SK-N-SH treated with all-trans-retinoic acid at 6 μM for 48 hours (cell line): ENCODE measurements around the gene TPCN1.
A peak's percentile ranks its signal among the peaks of the same experiment; 100 is the strongest.

Experiments used
- ATAC-seq: fragments of 200-7000 bp; cut with Tn5 transposase; 3 replicates; pipeline ENCODE4 v1.9.1; 2020; ENCODE audit warnings: mild to moderate bottlenecking, moderate library complexity
- ARNTL ChIP-seq: fragments of 450-650 bp; formaldehyde crosslinking; IDR thresholded peaks from 2 replicates; pipeline ENCODE4 v1.5.0; 2020; ENCODE audit warnings: low read depth, mild to moderate bottlenecking, moderate library complexity, borderline replicate concordance
- CREB5 ChIP-seq: fragments of 250-450 bp; sonication (Bioruptor Pico); IDR thresholded peaks from 2 replicates; pipeline ENCODE4 v1.5.1; 2020; ENCODE audit warnings: low read depth, mild to moderate bottlenecking, moderate library complexity
- CSDC2 ChIP-seq: fragments of 250-450 bp; sonication (Bioruptor Pico); IDR thresholded peaks from 2 replicates; pipeline ENCODE4 v1.5.0; 2020; ENCODE audit warnings: mild to moderate bottlenecking, moderate library complexity
- GLIS3 ChIP-seq: fragments of 250-450 bp; sonication (Bioruptor Pico); IDR thresholded peaks from 2 replicates; pipeline ENCODE4 v1.5.0; 2020; ENCODE audit warnings: mild to moderate bottlenecking, moderate library complexity
- ISL1 ChIP-seq: fragments of 250-450 bp; sonication (Bioruptor Pico); IDR thresholded peaks from 2 replicates; pipeline ENCODE4 v2.1.2; 2022; ENCODE audit warnings: mild to moderate bottlenecking, moderate library complexity
- OSR1 ChIP-seq: fragments of 250-450 bp; sonication (Bioruptor Pico); IDR thresholded peaks from 2 replicates; pipeline ENCODE4 v1.8.0; 2022; ENCODE audit warnings: moderate library complexity, mild to moderate bottlenecking, inconsistent platforms
- PATZ1 ChIP-seq: fragments of 250-450 bp; sonication (Bioruptor Pico); IDR thresholded peaks from 2 replicates; pipeline ENCODE4 v1.8.0; 2020; ENCODE audit warnings: mild to moderate bottlenecking, moderate library complexity, borderline replicate concordance
- POU6F1 ChIP-seq: fragments of 250-450 bp; sonication (Bioruptor Pico); IDR thresholded peaks from 2 replicates; pipeline ENCODE4 v1.8.0; 2021; ENCODE audit warnings: low read depth, mild to moderate bottlenecking, moderate library complexity, borderline replicate concordance
- PPARA ChIP-seq: fragments of 250-450 bp; sonication (Bioruptor Pico); IDR thresholded peaks from 2 replicates; pipeline ENCODE4 v1.5.0; 2020; ENCODE audit warnings: mild to moderate bottlenecking, borderline replicate concordance
- TOX ChIP-seq: fragments of 250-450 bp; sonication (Bioruptor Pico); IDR thresholded peaks from 2 replicates; pipeline ENCODE4 v1.8.0; 2021; ENCODE audit warnings: mild to moderate bottlenecking, moderate library complexity, borderline replicate concordance
- TSHZ2 ChIP-seq: fragments of 250-450 bp; sonication (Bioruptor Pico); IDR thresholded peaks from 2 replicates; pipeline ENCODE4 v1.5.0; 2020; ENCODE audit warnings: mild to moderate bottlenecking, moderate library complexity
- ZC3H10 ChIP-seq: fragments of 250-450 bp; sonication (Bioruptor Pico); IDR thresholded peaks from 2 replicates; pipeline ENCODE4 v1.5.1; 2021; ENCODE audit warnings: mild to moderate bottlenecking, moderate library complexity
- ZFP3 ChIP-seq: fragments of 250-450 bp; sonication (Bioruptor Pico); IDR thresholded peaks from 2 replicates; pipeline ENCODE4 v1.5.0; 2020; ENCODE audit warnings: mild to moderate bottlenecking, moderate library complexity
- ZFP30 ChIP-seq: fragments of 450-650 bp; formaldehyde crosslinking; IDR thresholded peaks from 2 replicates; pipeline ENCODE4 v1.5.0; 2022; ENCODE audit warnings: mild to moderate bottlenecking, moderate library complexity
- ZNF565 ChIP-seq: fragments of 450-650 bp; formaldehyde crosslinking; conservative IDR thresholded peaks from 2 replicates; pipeline ENCODE4 v1.5.0; 2020; ENCODE audit warnings: low read depth, mild to moderate bottlenecking, moderate library complexity
- ZNF70 ChIP-seq: fragments of 450-650 bp; formaldehyde crosslinking; IDR thresholded peaks from 2 replicates; pipeline ENCODE4 v1.5.0; 2020; ENCODE audit warnings: mild to moderate bottlenecking, moderate library complexity
- ZNF8 ChIP-seq: fragments of 450-650 bp; formaldehyde crosslinking; IDR thresholded peaks from 2 replicates; pipeline ENCODE4 v1.5.0; 2020; ENCODE audit warnings: mild to moderate bottlenecking, moderate library complexity

The TPCN1 gene

GRCh38 chr12:113325916-113326315 lies 104.7 kb downstream of the TPCN1 start:
- TF ChIP-seq ZNF565 (CRISPR knock-in tag) (no peak), CREB5 (CRISPR knock-in tag) (no peak), TOX (CRISPR knock-in tag) (no peak), ZFP30 (CRISPR knock-in tag) (no peak), TSHZ2 (CRISPR knock-in tag) (no peak), ZNF8 (CRISPR knock-in tag) (no peak)
- TF ChIP-seq, all 23 proteins: peak for 0
- peak; percentile 90 for ATAC-seq

GRCh38 chr12:113326775-113327395 lies 105.6 kb downstream of the TPCN1 start:
- TF ChIP-seq PPARA, result no peak
- TF ChIP-seq ZC3H10 (CRISPR knock-in tag), result no peak
- TF ChIP-seq ZNF70 (CRISPR knock-in tag), result no peak
- TF ChIP-seq TSHZ2 (CRISPR knock-in tag), result no peak
- no peak for TF ChIP-seq POU6F1 (CRISPR knock-in tag)
- no peak for TF ChIP-seq ISL1
- no peak for TF ChIP-seq PATZ1
- TF ChIP-seq CSDC2 (CRISPR knock-in tag), result no peak
- no peak for TF ChIP-seq ZNF8 (CRISPR knock-in tag)
- no peak for TF ChIP-seq OSR1
- no peak for TF ChIP-seq ZFP3 (CRISPR knock-in tag)
- TF ChIP-seq, all 23 proteins: peak for 0
- peak; percentile 18 for ATAC-seq

GRCh38 chr12:113328368-113328889 lies 107.2 kb downstream of the TPCN1 start:
- no peak for ATAC-seq
- no peak for TF ChIP-seq ARNTL (CRISPR knock-in tag)
- TF ChIP-seq GLIS3, result no peak
- TF ChIP-seq PATZ1, result no peak
- TF ChIP-seq, all 23 proteins: peak for 0
